Measurements from ENCODE around the gene BRIP1. TPM values are rescaled to one million over a fixed set of nuclear protein-coding genes. Genes with fewer than 3 reads are reported as not detected.

The BRIP1 gene
- 5.9 and 12.7 TPM in 2 replicates for total RNA-seq

DNA sequence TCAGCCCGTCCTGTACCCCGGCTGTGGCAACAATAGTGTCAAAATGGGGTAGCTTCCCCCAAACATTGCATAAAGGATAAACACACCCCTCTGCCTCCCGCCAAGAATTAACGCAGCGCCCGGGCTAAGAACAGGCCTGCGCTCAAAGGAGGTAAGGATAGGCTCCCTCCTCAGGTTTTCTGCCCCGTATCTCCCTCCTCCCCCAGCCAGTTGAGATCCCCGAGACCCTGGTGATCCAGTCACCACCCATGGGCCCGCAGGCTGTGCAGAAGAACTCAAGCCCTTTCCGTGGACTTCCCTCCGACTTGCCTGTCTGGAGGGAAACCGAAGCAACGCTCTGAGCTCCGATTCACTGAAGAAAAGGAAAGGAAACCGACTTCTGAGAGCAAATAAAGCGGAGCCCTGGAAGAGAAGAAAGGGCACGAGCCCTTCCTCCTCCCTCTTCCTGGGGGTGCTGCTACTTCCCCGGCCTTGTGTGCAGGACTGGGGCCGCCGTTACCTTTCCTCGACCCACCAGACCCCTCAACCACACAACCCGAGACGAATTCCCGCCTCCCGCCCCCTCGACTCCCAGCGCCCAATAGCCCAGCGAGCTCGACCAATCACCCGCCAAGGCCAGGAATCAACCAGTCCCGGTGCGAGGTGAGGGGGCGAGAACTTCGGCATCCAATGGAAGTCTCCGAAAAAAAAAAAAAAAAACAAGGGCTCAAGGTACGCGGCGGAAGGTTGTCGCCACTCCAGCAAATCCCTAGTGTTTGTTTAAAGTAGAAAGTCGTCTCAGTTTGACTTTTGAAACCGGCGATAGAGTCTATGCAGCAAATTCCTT is at the start of gene BRIP1:
Gene BRIP1 (minus strand): TSS at position 554 of the 826 bp plus-strand sequence. CDS start 1,989 bp downstream, outside the sequence.

Small RNA genes lying within 50 kb of the gene (small RNA-seq; reads per million reads assigned to genes)
- gene RF00019: not detected

Other genes with a start within 250 kb of the BRIP1 start
- 14.7 and 19.0 TPM in 2 replicates for gene INTS2, start 64.5 kb upstream of the BRIP1 start, total RNA-seq
- gene MED13, start 201.8 kb upstream of the BRIP1 start, total RNA-seq: 44.1 and 63.9 TPM in 2 replicates

Data from subcutaneous preadipocyte (primary cell).